ENCODE results near the gene TMEM123. TPM values are rescaled to one million over a fixed set of nuclear protein-coding genes. Genes with fewer than 3 reads are reported as not detected.

The TMEM123 gene
- total RNA-seq, 1 experiment from 2014 or later, result 257 TPM

DNA sequence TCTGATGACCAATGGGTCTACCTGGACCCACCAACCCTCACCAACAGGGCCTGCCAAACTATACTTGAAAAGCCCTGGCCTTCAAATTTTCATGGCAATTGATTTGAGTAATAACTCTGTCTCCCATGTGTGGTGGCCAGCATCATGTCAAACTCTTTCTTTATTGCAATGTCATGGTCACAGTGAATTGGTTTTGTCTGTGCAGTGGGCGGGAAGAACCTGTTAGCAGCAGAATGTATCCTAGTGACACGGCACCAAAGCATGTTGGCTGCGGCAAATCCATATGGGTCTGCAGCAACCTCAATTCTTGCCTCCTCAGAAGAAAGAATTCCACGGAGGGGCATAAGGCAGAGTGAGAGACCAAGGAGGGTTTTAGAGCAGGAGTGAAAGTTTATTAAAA, 19.6 kb upstream of the TMEM123 start:
- DNase-seq (ENCODE audit: low read depth), result no peak

GRCh38 chr11:102471474-102471873, 18.9 kb upstream of the TMEM123 start:
- DNase-seq (ENCODE audit: low read depth), result no peak

DNA sequence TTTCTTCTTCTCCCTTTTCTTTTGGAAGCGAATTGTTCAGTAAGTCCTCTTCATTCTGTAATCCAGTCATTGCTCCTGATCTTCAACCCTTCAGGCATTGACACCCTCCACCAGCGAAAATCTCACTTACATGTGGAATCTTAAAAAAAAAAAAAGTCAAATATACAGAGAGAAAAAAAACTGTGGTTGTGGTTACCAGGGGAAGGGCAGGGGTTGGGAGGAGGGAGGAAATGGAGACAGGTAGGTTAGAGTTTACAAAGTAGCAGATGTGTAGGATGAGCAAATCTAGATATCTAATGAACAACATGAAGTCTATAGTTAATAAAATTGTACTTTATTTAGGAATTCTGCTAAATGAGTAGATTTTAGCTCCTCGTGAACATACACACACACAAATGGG, 17.7 kb upstream of the TMEM123 start:
- DNase-seq (ENCODE audit: low read depth), result no peak

DNA sequence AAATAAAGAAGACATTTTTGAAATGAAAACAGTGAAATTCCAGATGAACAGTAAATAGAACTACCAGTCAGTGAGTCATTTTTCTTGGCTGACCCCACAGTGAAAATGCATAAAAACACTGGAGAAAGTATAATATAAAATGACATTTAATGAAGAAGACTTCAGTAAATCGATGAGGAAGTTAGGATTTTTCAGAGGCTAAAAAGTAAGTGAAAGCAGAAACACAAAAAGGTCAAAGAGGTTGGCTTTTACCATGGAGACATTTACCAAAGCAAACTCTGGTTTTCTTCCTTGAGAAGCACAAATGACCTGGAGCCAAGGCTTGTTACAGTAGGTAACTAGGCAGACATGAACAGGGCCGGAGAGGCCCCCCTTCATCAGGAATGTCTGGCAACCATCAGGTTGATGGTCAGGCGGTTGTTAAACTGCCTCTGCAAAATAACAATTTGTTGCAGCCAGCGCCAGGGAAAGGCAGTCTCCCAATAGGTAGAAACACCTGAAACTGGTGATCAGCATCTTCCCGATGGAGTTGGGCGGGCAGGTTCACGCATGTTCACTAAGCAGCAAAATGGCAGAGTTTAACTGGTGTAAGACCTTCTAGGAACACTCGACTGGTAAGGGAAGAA, 16.7 kb upstream of the TMEM123 start:
- DNase-seq (ENCODE audit: low read depth), result no peak

DNA sequence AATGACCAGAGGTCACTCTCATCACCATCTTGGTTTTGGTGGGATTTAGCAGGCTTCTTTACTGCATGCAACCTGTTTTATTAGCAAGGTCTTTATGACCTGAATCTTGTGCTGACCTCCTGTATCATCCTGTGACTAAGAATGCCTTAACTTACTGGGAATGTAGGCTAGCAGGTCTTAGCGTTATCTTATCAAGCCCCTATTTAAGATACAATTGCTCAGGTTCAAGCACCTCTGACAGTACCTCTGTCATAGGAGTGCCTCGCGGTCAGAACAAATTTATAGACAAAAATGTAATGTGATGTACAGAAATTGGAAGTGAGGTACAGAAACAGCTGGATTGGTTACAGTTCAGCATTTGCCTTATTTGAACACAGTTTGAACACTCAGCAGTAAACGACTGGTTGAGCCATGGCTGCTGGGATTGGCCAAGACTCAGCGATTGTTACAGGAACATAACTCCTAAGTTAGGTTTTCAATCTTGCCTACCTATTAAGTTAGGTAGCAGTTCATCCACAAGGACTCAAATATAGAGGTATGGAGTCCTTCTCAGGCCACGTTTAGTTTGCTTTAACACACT, 16.1 kb upstream of the TMEM123 start:
- DNase-seq (ENCODE audit: low read depth), result no peak

DNA sequence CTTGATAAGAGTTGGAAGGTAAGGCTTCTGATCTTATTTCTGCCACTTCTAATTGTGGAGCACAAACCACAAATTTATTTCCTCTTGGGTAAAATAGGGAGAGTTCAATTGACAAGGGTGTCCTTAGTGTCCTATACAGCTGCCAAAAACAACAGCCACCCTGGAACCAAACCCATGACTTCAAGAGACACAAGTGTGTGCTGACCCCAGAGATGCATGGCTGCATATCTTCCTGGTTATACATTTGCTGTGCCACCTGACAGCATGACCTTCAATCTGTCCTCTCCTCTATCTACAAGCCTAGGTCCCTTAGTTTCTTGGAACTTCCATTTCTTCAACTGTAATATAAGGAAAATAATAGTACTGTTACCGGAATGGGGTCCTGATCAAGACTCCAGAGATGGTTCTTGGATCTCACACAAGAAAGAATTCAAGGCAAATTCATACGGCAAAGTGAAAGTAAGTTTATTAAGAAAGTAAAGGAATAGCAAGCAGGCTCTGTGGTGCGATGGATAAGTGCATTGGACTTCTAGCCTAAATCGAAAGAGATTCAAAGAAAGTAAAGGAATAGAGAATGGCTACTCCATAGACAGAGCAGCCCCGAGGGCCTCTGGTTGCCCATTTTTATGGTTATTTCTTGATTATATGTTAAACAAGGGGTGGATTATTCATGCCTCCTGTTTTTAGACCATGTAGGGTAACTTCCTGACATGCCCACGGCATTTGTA, 15.5 kb upstream of the TMEM123 start:
- peak; percentile 59 for DNase-seq (ENCODE audit: low read depth)

- DNase-seq (ENCODE audit: low read depth), result no peak
Observed at GRCh38 chr11:102467080-102467708, 14.6 kb upstream of the TMEM123 start.

DNA sequence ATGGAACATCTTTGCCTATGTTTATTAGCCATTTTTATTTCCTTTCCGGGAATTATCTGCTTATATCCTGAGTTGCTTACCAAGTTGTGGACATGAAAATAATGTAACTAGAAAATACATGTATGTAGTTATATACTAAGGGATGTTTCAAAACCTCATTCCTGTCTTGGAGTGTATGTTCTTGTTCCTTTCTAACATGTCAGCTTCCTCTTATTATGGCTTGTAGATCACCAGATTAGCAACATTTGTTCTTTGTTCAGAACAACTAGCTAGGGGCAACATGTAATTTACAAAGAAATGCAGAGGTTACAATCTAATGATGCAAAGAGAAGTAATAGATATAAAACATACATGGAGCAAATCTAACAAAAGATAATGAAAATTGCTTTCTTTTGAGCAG, 13.1 kb upstream of the TMEM123 start:
- no peak for DNase-seq (ENCODE audit: low read depth)

GRCh38 chr11:102464859-102465500, 12.4 kb upstream of the TMEM123 start:
- no peak for DNase-seq (ENCODE audit: low read depth)

GRCh38 chr11:102464037-102464436, 11.5 kb upstream of the TMEM123 start:
- DNase-seq (ENCODE audit: low read depth), result no peak

DNA sequence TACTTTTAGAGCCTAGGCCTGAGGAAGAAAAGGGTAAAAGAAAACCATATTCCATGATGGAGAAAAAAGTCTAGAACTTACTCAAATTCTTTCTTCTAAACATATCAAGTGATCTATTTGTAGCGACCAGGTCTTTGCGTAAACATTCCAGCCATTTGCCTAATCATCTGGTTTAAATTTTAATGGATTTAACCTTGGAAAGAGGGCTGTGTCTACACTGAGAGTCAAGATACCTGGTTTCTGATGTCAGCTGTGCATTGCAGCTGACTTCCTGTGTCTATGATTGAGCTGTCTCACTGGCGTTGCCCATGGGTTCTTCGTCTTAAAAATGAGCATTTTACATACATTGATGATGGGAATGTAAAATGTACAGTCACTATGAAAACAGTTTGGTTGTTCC, 10.0 kb upstream of the TMEM123 start:
- DNase-seq (ENCODE audit: low read depth), result no peak

DNA sequence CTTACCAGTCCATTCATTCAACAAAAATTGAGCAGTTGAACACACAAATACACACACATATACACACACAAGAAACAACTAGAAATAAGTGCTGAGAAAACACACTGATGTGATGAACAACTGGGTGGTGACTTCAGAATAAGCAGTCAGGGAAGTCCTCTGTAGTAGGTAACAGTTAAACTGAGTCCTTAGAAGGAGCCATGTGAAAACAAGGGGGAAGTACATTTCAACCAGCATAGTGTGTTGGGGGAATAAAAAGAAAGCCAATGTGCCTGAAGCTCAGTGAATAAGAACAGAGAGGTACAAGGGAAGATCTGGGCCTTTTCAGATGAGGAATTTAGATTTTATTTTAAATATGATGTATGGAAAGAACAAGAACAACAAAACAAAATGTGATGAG, 6.8 kb upstream of the TMEM123 start:
- DNase-seq (ENCODE audit: low read depth), result no peak

DNA sequence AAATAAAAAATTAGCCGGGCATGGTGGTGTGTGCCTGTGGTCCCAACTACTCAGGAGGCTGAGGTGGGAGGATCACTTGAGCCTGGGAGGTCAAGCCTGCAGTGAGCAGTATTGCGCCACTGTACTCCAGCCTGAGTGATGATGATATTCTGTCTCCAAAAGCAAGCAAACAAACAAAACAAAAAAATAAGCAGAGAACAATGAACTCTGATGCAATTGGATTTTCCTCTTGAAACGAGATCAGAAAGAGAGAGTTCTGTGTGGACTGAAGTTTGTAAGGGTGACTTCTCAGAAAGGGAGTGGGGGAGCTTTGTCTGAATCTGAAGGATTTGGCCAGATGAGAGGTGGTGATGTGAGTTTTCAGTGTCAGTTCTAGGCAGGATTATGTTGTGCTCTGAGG, 6.0 kb upstream of the TMEM123 start:
- DNase-seq (ENCODE audit: low read depth), result no peak

GRCh38 chr11:102457865-102458264, 5.3 kb upstream of the TMEM123 start:
- no peak for DNase-seq (ENCODE audit: low read depth)

DNA sequence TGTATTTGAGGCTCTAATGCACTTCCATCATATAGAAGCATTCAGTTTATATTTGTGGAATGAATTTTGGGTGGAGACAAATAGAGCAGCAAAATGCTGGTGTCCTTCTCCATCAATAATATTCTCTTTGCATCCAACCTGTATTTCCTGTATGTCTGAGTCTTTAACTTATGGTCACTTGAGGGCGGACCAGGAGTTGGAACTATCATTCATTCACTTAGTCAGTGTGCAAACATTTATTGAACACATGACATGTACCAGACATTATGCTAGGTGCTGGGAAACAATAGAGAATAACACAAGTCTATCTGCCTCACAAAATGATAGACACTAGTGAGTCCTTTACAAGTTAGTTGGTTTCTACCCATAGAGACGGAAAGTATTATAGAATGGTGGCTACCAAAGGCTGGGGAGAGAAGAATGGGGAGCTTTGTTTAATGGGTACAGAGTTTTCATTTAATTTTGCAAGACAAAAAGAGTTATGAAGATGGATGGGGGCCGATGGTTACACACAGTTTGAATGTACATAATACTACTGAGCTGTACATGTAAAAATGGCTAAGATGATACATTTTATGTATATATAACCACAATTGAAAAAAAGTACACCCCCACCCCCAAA, 4.6 kb upstream of the TMEM123 start:
- no peak for DNase-seq (ENCODE audit: low read depth)

GRCh38 chr11:102456381-102456780, 3.8 kb upstream of the TMEM123 start:
- no peak for DNase-seq (ENCODE audit: low read depth)

GRCh38 chr11:102453921-102454320, 1.4 kb upstream of the TMEM123 start:
- DNase-seq (ENCODE audit: low read depth), result no peak

- DNase-seq (ENCODE audit: low read depth), result no peak
Observed at GRCh38 chr11:102453302-102453695, 734 bp upstream of the TMEM123 start.

DNA sequence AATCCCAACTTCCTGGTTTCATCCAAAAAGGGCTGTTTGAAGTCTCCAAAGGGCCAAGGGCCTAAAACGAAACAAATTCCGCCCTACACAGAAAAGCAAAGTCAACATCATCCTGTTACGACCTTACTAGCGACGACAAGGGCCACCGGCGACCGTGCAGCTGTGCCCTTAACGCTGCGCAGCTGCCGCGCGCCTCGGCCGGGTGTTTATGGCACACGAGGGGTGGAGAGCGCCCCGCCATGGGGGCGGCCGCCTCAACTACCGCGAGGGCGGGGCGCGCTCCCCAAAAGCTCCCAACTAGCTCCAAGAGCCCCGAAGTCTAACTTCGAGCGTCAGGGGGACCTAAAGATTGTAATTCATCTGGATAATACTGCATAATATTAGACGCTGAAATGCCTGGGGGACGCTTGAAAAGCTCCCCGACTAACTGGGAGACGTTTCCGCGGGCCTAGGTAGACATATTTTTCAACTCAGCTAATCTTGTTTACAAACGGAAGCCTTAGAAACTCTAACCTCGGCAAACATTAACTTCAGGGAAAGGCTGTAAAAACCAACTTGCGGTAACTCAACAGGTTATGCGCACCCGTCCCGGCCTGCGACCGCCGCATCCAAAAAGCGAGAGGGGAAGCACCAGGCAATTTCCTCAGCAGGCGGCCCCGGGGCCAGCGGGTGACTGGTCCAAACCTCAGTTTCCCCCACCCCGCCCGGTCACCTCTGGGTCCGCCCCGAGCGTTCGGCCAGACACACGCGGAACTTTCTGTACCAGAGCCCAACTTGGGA, 694 bp downstream of the TMEM123 start:
- DNase-seq (ENCODE audit: low read depth), result peak; percentile 63

- DNase-seq (ENCODE audit: low read depth), result no peak
Observed at GRCh38 chr11:102451041-102451680, 1.4 kb downstream of the TMEM123 start.
